Measurements from ENCODE around the gene SORCS3. TPM values are rescaled to one million over a fixed set of nuclear protein-coding genes. Genes with fewer than 3 reads are reported as not detected.

Gene SORCS3
- polyA plus RNA-seq, 1 donor from 2014 or later, result 9.8 TPM

DNA sequence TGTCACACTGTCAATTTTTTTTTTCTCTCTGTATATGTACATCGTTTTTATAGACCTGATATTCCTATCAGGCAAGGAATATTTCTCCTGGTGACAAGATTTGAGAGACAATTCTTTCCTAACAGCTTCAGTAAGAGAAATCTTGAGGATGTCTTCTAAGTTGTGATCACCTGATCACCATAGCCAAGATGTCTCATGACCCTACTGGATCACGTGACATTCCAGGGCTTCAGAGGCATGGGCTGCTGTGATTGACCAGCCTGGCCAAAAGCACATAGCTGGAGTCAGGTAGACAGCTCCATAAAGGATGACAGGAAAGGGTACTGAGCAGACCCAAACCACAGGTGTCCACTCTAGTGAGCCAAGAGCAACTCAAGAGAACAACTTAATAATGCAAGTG lies 444.9 kb downstream of the SORCS3 start:
- Histone ChIP-seq H3K4me3 (ENCODE audit: low read length) (no peak overlapping the region), H3K79me2 (replicated peaks; ENCODE audit: insufficient read depth, low read length) (no peaks in the 10 kb centered on the region), H2AFZ (ENCODE audit: low read depth, low read length) (no peak overlapping the region), H3K9ac (ENCODE audit: low read length) (no peak overlapping the region), H3F3A (ENCODE audit: insufficient read depth, low read length, poor library complexity, severe bottlenecking) (no peaks in the 10 kb centered on the region), H3K9me2 (ENCODE audit: insufficient read depth, low read length) (no peaks in the 10 kb centered on the region), H3K27ac (ENCODE audit: low read length) (no peak overlapping the region), H3K4me2 (ENCODE audit: low read length) (no peak overlapping the region), H3K36me3 (ENCODE audit: insufficient read depth, low read length) (no peaks in the 10 kb centered on the region), H3K27me3 (ENCODE audit: insufficient read depth, low read depth, low read length) (no peaks in the 10 kb centered on the region), H4K20me1 (ENCODE audit: insufficient read depth) (no peaks in the 10 kb centered on the region), H3K9me3 (ENCODE audit: low read length) (no peaks in the 10 kb centered on the region)
- no peak for TF ChIP-seq EZH2 (IDR thresholded peaks at IDR 0.05; ENCODE audit: borderline replicate concordance, insufficient read depth, low read length, poor library complexity, severe bottlenecking)
- TF ChIP-seq RAD21 (conservative IDR thresholded peaks at IDR 0.05), result no peak

DNA sequence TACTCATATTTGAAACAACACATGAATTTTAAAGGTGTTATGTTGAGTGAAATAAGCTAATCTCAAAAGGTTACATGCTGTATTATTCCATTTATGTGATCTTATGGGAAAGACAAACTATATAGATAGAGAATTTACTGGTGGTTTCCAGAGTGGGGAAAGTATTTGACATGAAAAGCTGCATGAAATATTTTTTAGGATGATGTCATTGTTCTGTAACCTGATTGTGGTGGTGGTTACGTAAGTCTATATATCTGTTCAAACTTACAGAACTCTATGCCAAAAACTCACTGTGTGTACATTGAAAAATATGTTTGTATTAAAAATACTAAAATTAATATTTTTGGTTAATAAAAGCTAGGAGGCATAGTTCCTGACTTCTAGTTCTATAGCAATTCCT lies 453.0 kb downstream of the SORCS3 start:
- Histone ChIP-seq H3K36me3 (ENCODE audit: insufficient read depth, low read length) (no peaks in the 10 kb centered on the region), H3K4me2 (ENCODE audit: low read length) (no peak overlapping the region), H3K27ac (ENCODE audit: low read length) (no peak overlapping the region), H3K9ac (ENCODE audit: low read length) (no peak overlapping the region), H2AFZ (ENCODE audit: low read depth, low read length) (no peak overlapping the region), H3K4me3 (ENCODE audit: low read length) (no peak overlapping the region), H3K79me2 (replicated peaks; ENCODE audit: insufficient read depth, low read length) (no peaks in the 10 kb centered on the region), H3K9me3 (ENCODE audit: low read length) (no peaks in the 10 kb centered on the region), H4K20me1 (ENCODE audit: insufficient read depth) (no peaks in the 10 kb centered on the region), H3K27me3 (ENCODE audit: insufficient read depth, low read depth, low read length) (no peaks in the 10 kb centered on the region), H3K9me2 (ENCODE audit: insufficient read depth, low read length) (no peaks in the 10 kb centered on the region), H3F3A (ENCODE audit: insufficient read depth, low read length, poor library complexity, severe bottlenecking) (no peaks in the 10 kb centered on the region)
- no peak for TF ChIP-seq EP300 (conservative IDR thresholded peaks at IDR 0.05; ENCODE audit: poor library complexity, severe bottlenecking)
- TF ChIP-seq, protein P1, sequence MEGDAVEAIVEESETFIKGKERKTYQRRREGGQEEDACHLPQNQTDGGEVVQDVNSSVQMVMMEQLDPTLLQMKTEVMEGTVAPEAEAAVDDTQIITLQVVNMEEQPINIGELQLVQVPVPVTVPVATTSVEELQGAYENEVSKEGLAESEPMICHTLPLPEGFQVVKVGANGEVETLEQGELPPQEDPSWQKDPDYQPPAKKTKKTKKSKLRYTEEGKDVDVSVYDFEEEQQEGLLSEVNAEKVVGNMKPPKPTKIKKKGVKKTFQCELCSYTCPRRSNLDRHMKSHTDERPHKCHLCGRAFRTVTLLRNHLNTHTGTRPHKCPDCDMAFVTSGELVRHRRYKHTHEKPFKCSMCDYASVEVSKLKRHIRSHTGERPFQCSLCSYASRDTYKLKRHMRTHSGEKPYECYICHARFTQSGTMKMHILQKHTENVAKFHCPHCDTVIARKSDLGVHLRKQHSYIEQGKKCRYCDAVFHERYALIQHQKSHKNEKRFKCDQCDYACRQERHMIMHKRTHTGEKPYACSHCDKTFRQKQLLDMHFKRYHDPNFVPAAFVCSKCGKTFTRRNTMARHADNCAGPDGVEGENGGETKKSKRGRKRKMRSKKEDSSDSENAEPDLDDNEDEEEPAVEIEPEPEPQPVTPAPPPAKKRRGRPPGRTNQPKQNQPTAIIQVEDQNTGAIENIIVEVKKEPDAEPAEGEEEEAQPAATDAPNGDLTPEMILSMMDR (IDR thresholded peaks at IDR 0.05; ENCODE audit: poor library complexity, severe bottlenecking), result no peak
- TF ChIP-seq POLR2AphosphoS5 (IDR thresholded peaks at IDR 0.05), result no peak
- TF ChIP-seq TAF1 (IDR thresholded peaks at IDR 0.05; ENCODE audit: low read depth), result no peak
- TF ChIP-seq EZH2 (IDR thresholded peaks at IDR 0.05; ENCODE audit: borderline replicate concordance, insufficient read depth, low read length, poor library complexity, severe bottlenecking), result no peak
- no peak for TF ChIP-seq RAD21 (conservative IDR thresholded peaks at IDR 0.05)
- no peak for TF ChIP-seq SMC3 (conservative IDR thresholded peaks at IDR 0.05; ENCODE audit: poor library complexity)
- no peak for TF ChIP-seq MXI1 (conservative IDR thresholded peaks at IDR 0.05; ENCODE audit: poor library complexity, severe bottlenecking)
- TF ChIP-seq, protein P2, sequence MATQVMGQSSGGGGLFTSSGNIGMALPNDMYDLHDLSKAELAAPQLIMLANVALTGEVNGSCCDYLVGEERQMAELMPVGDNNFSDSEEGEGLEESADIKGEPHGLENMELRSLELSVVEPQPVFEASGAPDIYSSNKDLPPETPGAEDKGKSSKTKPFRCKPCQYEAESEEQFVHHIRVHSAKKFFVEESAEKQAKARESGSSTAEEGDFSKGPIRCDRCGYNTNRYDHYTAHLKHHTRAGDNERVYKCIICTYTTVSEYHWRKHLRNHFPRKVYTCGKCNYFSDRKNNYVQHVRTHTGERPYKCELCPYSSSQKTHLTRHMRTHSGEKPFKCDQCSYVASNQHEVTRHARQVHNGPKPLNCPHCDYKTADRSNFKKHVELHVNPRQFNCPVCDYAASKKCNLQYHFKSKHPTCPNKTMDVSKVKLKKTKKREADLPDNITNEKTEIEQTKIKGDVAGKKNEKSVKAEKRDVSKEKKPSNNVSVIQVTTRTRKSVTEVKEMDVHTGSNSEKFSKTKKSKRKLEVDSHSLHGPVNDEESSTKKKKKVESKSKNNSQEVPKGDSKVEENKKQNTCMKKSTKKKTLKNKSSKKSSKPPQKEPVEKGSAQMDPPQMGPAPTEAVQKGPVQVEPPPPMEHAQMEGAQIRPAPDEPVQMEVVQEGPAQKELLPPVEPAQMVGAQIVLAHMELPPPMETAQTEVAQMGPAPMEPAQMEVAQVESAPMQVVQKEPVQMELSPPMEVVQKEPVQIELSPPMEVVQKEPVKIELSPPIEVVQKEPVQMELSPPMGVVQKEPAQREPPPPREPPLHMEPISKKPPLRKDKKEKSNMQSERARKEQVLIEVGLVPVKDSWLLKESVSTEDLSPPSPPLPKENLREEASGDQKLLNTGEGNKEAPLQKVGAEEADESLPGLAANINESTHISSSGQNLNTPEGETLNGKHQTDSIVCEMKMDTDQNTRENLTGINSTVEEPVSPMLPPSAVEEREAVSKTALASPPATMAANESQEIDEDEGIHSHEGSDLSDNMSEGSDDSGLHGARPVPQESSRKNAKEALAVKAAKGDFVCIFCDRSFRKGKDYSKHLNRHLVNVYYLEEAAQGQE (IDR thresholded peaks at IDR 0.05; ENCODE audit: borderline replicate concordance), result no peak

DNA sequence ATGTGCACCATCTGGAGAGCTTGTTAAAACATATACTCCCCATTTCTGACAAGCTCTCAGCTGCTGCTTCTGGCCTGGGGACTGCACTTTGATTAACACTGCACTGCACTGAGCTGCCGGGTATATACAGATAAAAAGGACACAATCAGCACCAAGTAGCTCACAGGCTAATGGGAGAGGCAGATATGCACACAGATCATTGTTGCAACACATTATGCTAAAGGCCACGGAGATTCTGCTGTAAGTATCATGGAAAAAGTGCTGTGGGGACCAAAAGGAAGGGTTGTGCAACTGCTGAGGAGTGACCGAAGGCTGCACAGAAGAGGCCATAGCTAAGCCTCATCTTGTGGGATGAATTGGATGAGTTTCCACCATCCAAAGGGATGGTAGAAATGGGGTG lies 455.2 kb downstream of the SORCS3 start:
- Histone ChIP-seq H3K36me3 (ENCODE audit: insufficient read depth, low read length) (no peaks in the 10 kb centered on the region), H3K9me2 (ENCODE audit: insufficient read depth, low read length) (no peaks in the 10 kb centered on the region), H3K79me2 (replicated peaks; ENCODE audit: insufficient read depth, low read length) (no peaks in the 10 kb centered on the region), H3K4me2 (ENCODE audit: low read length) (no peak overlapping the region), H3F3A (ENCODE audit: insufficient read depth, low read length, poor library complexity, severe bottlenecking) (no peaks in the 10 kb centered on the region), H3K9ac (ENCODE audit: low read length) (no peak overlapping the region), H2AFZ (ENCODE audit: low read depth, low read length) (no peak overlapping the region), H3K27ac (ENCODE audit: low read length) (no peak overlapping the region), H3K27me3 (ENCODE audit: insufficient read depth, low read depth, low read length) (no peaks in the 10 kb centered on the region), H4K20me1 (ENCODE audit: insufficient read depth) (no peaks in the 10 kb centered on the region), H3K4me3 (ENCODE audit: low read length) (no peak overlapping the region), H3K9me3 (ENCODE audit: low read length) (no peaks in the 10 kb centered on the region)
- TF ChIP-seq, protein P1 (IDR thresholded peaks at IDR 0.05; ENCODE audit: poor library complexity, severe bottlenecking), result no peak
- TF ChIP-seq SMC3 (conservative IDR thresholded peaks at IDR 0.05; ENCODE audit: poor library complexity) (no peak), EP300 (conservative IDR thresholded peaks at IDR 0.05; ENCODE audit: poor library complexity, severe bottlenecking) (no peak), EZH2 (IDR thresholded peaks at IDR 0.05; ENCODE audit: borderline replicate concordance, insufficient read depth, low read length, poor library complexity, severe bottlenecking) (no peak), TAF1 (IDR thresholded peaks at IDR 0.05; ENCODE audit: low read depth) (no peak), RAD21 (conservative IDR thresholded peaks at IDR 0.05) (no peak)
